ENCODE data around the gene MFGE8.

The MFGE8 gene

GRCh38 chr15:88900982-88901418, 12.2 kb downstream of the MFGE8 start:
- TF ChIP-seq REST (IDR thresholded peaks at IDR 0.05; ENCODE audit: insufficient read depth in 1 of 2, low read depth in 2 of 2, low read length in 2 of 2) (no peak), FOXP2 (optimal IDR thresholded peaks at IDR 0.05; ENCODE audit: borderline replicate concordance, extremely low read depth, extremely low read length, insufficient read depth) (no peak), POLR2AphosphoS5 (IDR thresholded peaks at IDR 0.05; ENCODE audit: low read depth, low read length) (no peak)

- TF ChIP-seq TAF1 (IDR thresholded peaks at IDR 0.05; ENCODE audit: borderline replicate concordance, insufficient read depth, low read length) (no peak), FOXP2 (optimal IDR thresholded peaks at IDR 0.05; ENCODE audit: borderline replicate concordance, extremely low read depth, extremely low read length, insufficient read depth) (no peak), REST (IDR thresholded peaks at IDR 0.05; ENCODE audit: insufficient read depth in 1 of 2, low read depth in 2 of 2, low read length in 2 of 2) (no peak), POLR2AphosphoS5 (IDR thresholded peaks at IDR 0.05; ENCODE audit: low read depth, low read length) (no peak), SIN3A (IDR thresholded peaks at IDR 0.05; ENCODE audit: borderline replicate concordance, insufficient read depth, low read length) (no peak)
Measured at GRCh38 chr15:88900309-88900981, 12.7 kb downstream of the MFGE8 start.

GRCh38 chr15:88899251-88899650, 13.9 kb downstream of the MFGE8 start:
- TF ChIP-seq TAF1 (IDR thresholded peaks at IDR 0.05; ENCODE audit: borderline replicate concordance, insufficient read depth, low read length) (no peak), FOXP2 (optimal IDR thresholded peaks at IDR 0.05; ENCODE audit: borderline replicate concordance, extremely low read depth, extremely low read length, insufficient read depth) (no peak), REST (IDR thresholded peaks at IDR 0.05; ENCODE audit: insufficient read depth in 1 of 2, low read depth in 2 of 2, low read length in 2 of 2) (no peak), POLR2AphosphoS5 (IDR thresholded peaks at IDR 0.05; ENCODE audit: low read depth, low read length) (no peak), SIN3A (IDR thresholded peaks at IDR 0.05; ENCODE audit: borderline replicate concordance, insufficient read depth, low read length) (no peak)

GRCh38 chr15:88898736-88899135, 14.4 kb downstream of the MFGE8 start:
- TF ChIP-seq TAF1 (IDR thresholded peaks at IDR 0.05; ENCODE audit: borderline replicate concordance, insufficient read depth, low read length) (no peak), REST (IDR thresholded peaks at IDR 0.05; ENCODE audit: insufficient read depth in 1 of 2, low read depth in 2 of 2, low read length in 2 of 2) (no peak), POLR2AphosphoS5 (IDR thresholded peaks at IDR 0.05; ENCODE audit: low read depth, low read length) (no peak), FOXP2 (optimal IDR thresholded peaks at IDR 0.05; ENCODE audit: borderline replicate concordance, extremely low read depth, extremely low read length, insufficient read depth) (no peak), SIN3A (IDR thresholded peaks at IDR 0.05; ENCODE audit: borderline replicate concordance, insufficient read depth, low read length) (no peak)

Data from PFSK-1 (cell line).